K562 (cell line): ENCODE measurements around the gene ARNT2. TPM values are rescaled to one million over a fixed set of nuclear protein-coding genes. Genes with fewer than 3 reads are reported as not detected.

ENCODE experiments used
- ATAC-seq: fragments of 200-7000 bp; cut with Tn5 transposase; 3 replicates; pipeline ENCODE4 v1.9.1; 2020; ENCODE audit warnings: moderate library complexity
- BruUV-seq: library from RNA; stranded (reverse); fragments of 400-500 nt; replicated peaks from 2 replicates; lab custom pipeline; 2021; lab: Mats Ljungman, UMichigan
- CTCF ChIA-PET: fragments of 300-600 bp; formaldehyde crosslinking; extraction: SDS; loops from one replicate; lab custom pipeline; 2021; ENCODE audit warnings: low intra/inter-chr PET ratio; lab: Yijun Ruan, JAX
- POLR2A ChIA-PET: fragments of 300-600, 350-650 bp; sonication (Branson Sonifier 250); formaldehyde crosslinking; extraction: SDS; loops from one replicate; lab custom pipeline; 2021; ENCODE audit warnings: antibody characterized with exemption, inconsistent platforms; lab: Yijun Ruan, JAX
- DNase-seq, 4 experiments: peaks; one replicate each; pipeline versions ENCODE4 v3.0.0 to v3.0.0-alpha.2; 2011 to 2018; ENCODE audit warnings: low spot score in 3 of 4, mixed read lengths in 3 of 4; ENCODE audit errors: extremely low read depth in 1 of 4
- FAIRE-seq: peaks from 2 replicates; lab custom pipeline; 2011; peaks lifted over from hg19 to GRCh38; lab: Jason Lieb, UNC
- H2AFZ ChIP-seq: 2 replicates; pipeline ENCODE4 v1.6.0; 2011; ENCODE audit warnings: low read depth, low read length, control low read depth, inconsistent platforms
- H3K27ac ChIP-seq: fragments of 200-600 bp; 3 replicates; pipeline ENCODE4 v1.8.0; 2011; ENCODE audit warnings: low read depth, mild to moderate bottlenecking, control low read depth, inconsistent platforms, low read length, moderate library complexity, mixed read lengths; ENCODE audit errors: extremely low read depth
- H3K27me3 ChIP-seq, 2 experiments: fragments of 300-600 bp in 1 of 2; 2 replicates in 1 of 2; 3 replicates in 1 of 2; pipeline versions ENCODE4 v1.6.0 to v1.8.0; 2011; ENCODE audit warnings: inconsistent platforms in 2 of 2, low read length in 2 of 2, mild to moderate bottlenecking in 1 of 2, mixed read lengths in 1 of 2, moderate library complexity in 1 of 2; ENCODE audit not compliant: control insufficient read depth in 2 of 2, insufficient read depth in 2 of 2
- H3K36me3 ChIP-seq: fragments of 300-600 bp; 3 replicates; pipeline ENCODE4 v1.8.0; 2011; ENCODE audit warnings: mild to moderate bottlenecking, low read length, inconsistent platforms; ENCODE audit not compliant: control insufficient read depth, insufficient read depth
- H3K4me1 ChIP-seq, 2 experiments: fragments of 200-600 bp in 1 of 2; replicated peaks in 1 of 2; 2 replicates in 1 of 2; 3 replicates in 1 of 2; pipeline versions ENCODE4 v1.5.1 to v1.8.0; 2011; ENCODE audit warnings: inconsistent platforms in 2 of 2, low read length in 2 of 2, mild to moderate bottlenecking in 1 of 2, mixed read lengths in 1 of 2, moderate library complexity in 1 of 2; ENCODE audit not compliant: control insufficient read depth in 2 of 2, insufficient read depth in 2 of 2
- H3K4me2 ChIP-seq: 2 replicates; pipeline ENCODE4 v1.6.1; 2011; ENCODE audit warnings: low read length, control low read depth, inconsistent platforms, mixed read lengths; ENCODE audit not compliant: insufficient read depth
- H3K4me3 ChIP-seq: fragments of 200-600 bp; sonication (generic), shearing (Covaris generic); 2 replicates; pipeline ENCODE4 v1.5.1; 2016; ENCODE audit warnings: control low read depth, inconsistent platforms
- H3K79me2 ChIP-seq: fragments of 200-600 bp; 3 replicates; pipeline ENCODE4 v1.8.0; 2011; ENCODE audit warnings: low read length, inconsistent platforms; ENCODE audit not compliant: control insufficient read depth, insufficient read depth
- H3K9ac ChIP-seq, 2 experiments: 2 replicates each; pipeline versions ENCODE4 v1.6.0 to v1.6.1; 2011; ENCODE audit warnings: low read depth in 2 of 2, low read length in 2 of 2, control low read depth in 1 of 2, inconsistent platforms in 1 of 2, mild to moderate bottlenecking in 1 of 2, mixed read lengths in 1 of 2; ENCODE audit not compliant: insufficient read depth in 1 of 2
- H3K9me1 ChIP-seq: one replicate; pipeline ENCODE4 v1.6.0; 2011; ENCODE audit warnings: inconsistent platforms, mild to moderate bottlenecking, low read length, moderate library complexity; ENCODE audit not compliant: control insufficient read depth, insufficient read depth
- H3K9me3 ChIP-seq: replicated peaks from 2 replicates; pipeline ENCODE4 v1.5.1; 2011; ENCODE audit warnings: low read depth, low read length, inconsistent platforms; ENCODE audit not compliant: control insufficient read depth, insufficient read depth
- H4K20me1 ChIP-seq: replicated peaks from 2 replicates; pipeline ENCODE4 v1.6.1; 2011; ENCODE audit warnings: low read length, inconsistent platforms, mixed read lengths; ENCODE audit not compliant: control insufficient read depth, insufficient read depth
- CXXC5 ChIP-seq: fragments of 250-450 bp; sonication (Bioruptor Pico); IDR thresholded peaks from 2 replicates; pipeline ENCODE4 v1.8.0; 2022; ENCODE audit warnings: inconsistent platforms, mild to moderate bottlenecking, moderate library complexity
- FOXJ3 ChIP-seq: sonication (generic); formaldehyde crosslinking; IDR thresholded peaks from 2 replicates; pipeline ENCODE4 v1.4.0; 2020; ENCODE audit warnings: mild to moderate bottlenecking, missing genetic modification reagents
- IFI16 ChIP-seq: fragments of 250-450 bp; sonication (Bioruptor Pico); IDR thresholded peaks from 2 replicates; pipeline ENCODE4 v2.1.2; 2022; ENCODE audit warnings: mild to moderate bottlenecking, inconsistent platforms
- MEF2D ChIP-seq: conservative IDR thresholded peaks from 2 replicates; pipeline ENCODE4 v1.6.1; 2016; ENCODE audit warnings: low read depth, missing genetic modification characterization, missing compliant biosample characterization
- PCBP2 ChIP-seq: fragments of 200-400 bp; formaldehyde crosslinking; IDR thresholded peaks from 2 replicates; pipeline ENCODE4 v1.6.1; 2018; ENCODE audit warnings: low read length, low read depth, mild to moderate bottlenecking, moderate library complexity; ENCODE audit not compliant: poor library complexity, severe bottlenecking
- SMAD2 ChIP-seq: fragments of 150-350 bp; IDR thresholded peaks from 2 replicates; pipeline ENCODE4 v1.6.1; 2014; ENCODE audit warnings: low read depth, mild to moderate bottlenecking, low read length
- TAL1 ChIP-seq: fragments of 450-650 bp; IDR thresholded peaks from 2 replicates; pipeline ENCODE4 v1.6.1; 2016; ENCODE audit warnings: mild to moderate bottlenecking
- VEZF1 ChIP-seq: fragments of 200-800 bp; sonication (Bioruptor generic); IDR thresholded peaks from 2 replicates; pipeline ENCODE4 v1.6.1; 2017; ENCODE audit warnings: missing genetic modification characterization, missing compliant biosample characterization
- WGBS: fragments of 100-300 bp; shearing (Covaris generic); methylation state at CpG from one replicate; pipeline ENCODE4 v1.1.6; 2016; ENCODE audit warnings: low coverage, mixed read lengths; ENCODE audit not compliant: insufficient coverage; ENCODE audit errors: missing lambda C conversion rate; 5-methylcytosine and 5-hydroxymethylcytosine counted together
- in situ Hi-C: fragments of 300-500 bp; cut with MboI; formaldehyde crosslinking; loops from 4 replicates; pipeline ENCODE4 v1.15.0; 2018; ENCODE audit warnings: inconsistent platforms, mixed read lengths
- intact Hi-C: fragments of 100-400 bp; cut with micrococcal nuclease; formaldehyde crosslinking; loops from 2 replicates; pipeline ENCODE4 v1.14.2; 2022
- polyA plus RNA-seq, 8 experiments: library from polyadenylated mRNA; depleted of rRNA in 4 of 8; stranded (reverse) in 5 of 8; unstranded in 3 of 8; fragments of >200 nt; fragmentation: Nextera tagmentation in 2 of 8; fragmentation: Illumina TruSeq in 1 of 8; extraction: Ambion mirVana in 2 of 8; extraction: Trizol in 1 of 8; gene quantifications; 2 replicates each; pipeline versions ENCODE4 v1.2.1 to v1.2.3, GENCODE V29; 2011 to 2014; ENCODE audit warnings: inconsistent platforms in 1 of 8, missing spikeins in 1 of 8
- total RNA-seq, 7 experiments: library from RNA; depleted of rRNA in 6 of 7; stranded (reverse); fragments of >200 nt in 6 of 7; fragmentation: Illumina TruSeq in 2 of 7; extraction: Trizol in 2 of 7; gene quantifications; 2 replicates each; pipeline versions ENCODE4 v1.2.1 to v1.2.3, GENCODE V29; 2011 to 2021; ENCODE audit warnings: low replicate concordance in 1 of 7
- TF ChIP-seq, protein P1 (sequence below): fragments of 250-450 bp; sonication (Bioruptor Pico); IDR thresholded peaks from 2 replicates; pipeline ENCODE4 v1.9.0; 2021; ENCODE audit warnings: mild to moderate bottlenecking, inconsistent platforms
- TF ChIP-seq, protein P2 (sequence below): fragments of 450-650 bp; IDR thresholded peaks from 2 replicates; pipeline ENCODE4 v1.6.1; 2016; ENCODE audit warnings: low read depth

ARNT2 gene
- total and polyA plus RNA-seq, 9 of the 15 experiments (the other 6 are each of a cell fraction or from before 2014, with no cell fraction given) = 0.01 TPM; not detected in 8

GRCh38 chr15:80485370-80486164, 81.4 kb downstream of the ARNT2 start:
- POLR2A ChIA-PET = no interaction called here
- Histone ChIP-seq H3K27ac (no peak overlapping the region), H2AFZ (no peak overlapping the region), H3K9me3 (no peaks in the 10 kb centered on the region), H3K79me2 (no peaks in the 10 kb centered on the region), H3K36me3 (no peaks in the 10 kb centered on the region), H3K4me2 (no peak overlapping the region), H3K4me3 (no peak overlapping the region), H3K27me3 (peaks cover 0 to 8% of the 10 kb centered on the region in 2 experiments; a peak in 3 of 5 replicates), H3K4me1 (no peaks in the 10 kb centered on the region), H3K9ac (no peak overlapping the region), H4K20me1 (no peaks in the 10 kb centered on the region), H3K9me1 (no peaks in the 10 kb centered on the region)
- DNase-seq (no peak), FAIRE-seq (no peak), ATAC-seq (no peak)
- in situ Hi-C loops (no loop called here), intact Hi-C loops (no loop called here)
- CTCF ChIA-PET = no interaction called here
- 1% methylated on average over 5 of the region's 5 CpGs for WGBS
- BruUV-seq = no TSS peak
- TF ChIP-seq PCBP2 (no peak), MEF2D (tag) (no peak), VEZF1 (CRISPR knock-in tag) (no peak), IFI16 (no peak), FOXJ3 (no peak), CXXC5 (CRISPR knock-in tag) (no peak), SMAD2 (no peak), TAL1 (no peak)
- TF ChIP-seq, protein P1, sequence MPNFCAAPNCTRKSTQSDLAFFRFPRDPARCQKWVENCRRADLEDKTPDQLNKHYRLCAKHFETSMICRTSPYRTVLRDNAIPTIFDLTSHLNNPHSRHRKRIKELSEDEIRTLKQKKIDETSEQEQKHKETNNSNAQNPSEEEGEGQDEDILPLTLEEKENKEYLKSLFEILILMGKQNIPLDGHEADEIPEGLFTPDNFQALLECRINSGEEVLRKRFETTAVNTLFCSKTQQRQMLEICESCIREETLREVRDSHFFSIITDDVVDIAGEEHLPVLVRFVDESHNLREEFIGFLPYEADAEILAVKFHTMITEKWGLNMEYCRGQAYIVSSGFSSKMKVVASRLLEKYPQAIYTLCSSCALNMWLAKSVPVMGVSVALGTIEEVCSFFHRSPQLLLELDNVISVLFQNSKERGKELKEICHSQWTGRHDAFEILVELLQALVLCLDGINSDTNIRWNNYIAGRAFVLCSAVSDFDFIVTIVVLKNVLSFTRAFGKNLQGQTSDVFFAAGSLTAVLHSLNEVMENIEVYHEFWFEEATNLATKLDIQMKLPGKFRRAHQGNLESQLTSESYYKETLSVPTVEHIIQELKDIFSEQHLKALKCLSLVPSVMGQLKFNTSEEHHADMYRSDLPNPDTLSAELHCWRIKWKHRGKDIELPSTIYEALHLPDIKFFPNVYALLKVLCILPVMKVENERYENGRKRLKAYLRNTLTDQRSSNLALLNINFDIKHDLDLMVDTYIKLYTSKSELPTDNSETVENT (CRISPR knock-in tag) = no peak
- TF ChIP-seq, protein P2, sequence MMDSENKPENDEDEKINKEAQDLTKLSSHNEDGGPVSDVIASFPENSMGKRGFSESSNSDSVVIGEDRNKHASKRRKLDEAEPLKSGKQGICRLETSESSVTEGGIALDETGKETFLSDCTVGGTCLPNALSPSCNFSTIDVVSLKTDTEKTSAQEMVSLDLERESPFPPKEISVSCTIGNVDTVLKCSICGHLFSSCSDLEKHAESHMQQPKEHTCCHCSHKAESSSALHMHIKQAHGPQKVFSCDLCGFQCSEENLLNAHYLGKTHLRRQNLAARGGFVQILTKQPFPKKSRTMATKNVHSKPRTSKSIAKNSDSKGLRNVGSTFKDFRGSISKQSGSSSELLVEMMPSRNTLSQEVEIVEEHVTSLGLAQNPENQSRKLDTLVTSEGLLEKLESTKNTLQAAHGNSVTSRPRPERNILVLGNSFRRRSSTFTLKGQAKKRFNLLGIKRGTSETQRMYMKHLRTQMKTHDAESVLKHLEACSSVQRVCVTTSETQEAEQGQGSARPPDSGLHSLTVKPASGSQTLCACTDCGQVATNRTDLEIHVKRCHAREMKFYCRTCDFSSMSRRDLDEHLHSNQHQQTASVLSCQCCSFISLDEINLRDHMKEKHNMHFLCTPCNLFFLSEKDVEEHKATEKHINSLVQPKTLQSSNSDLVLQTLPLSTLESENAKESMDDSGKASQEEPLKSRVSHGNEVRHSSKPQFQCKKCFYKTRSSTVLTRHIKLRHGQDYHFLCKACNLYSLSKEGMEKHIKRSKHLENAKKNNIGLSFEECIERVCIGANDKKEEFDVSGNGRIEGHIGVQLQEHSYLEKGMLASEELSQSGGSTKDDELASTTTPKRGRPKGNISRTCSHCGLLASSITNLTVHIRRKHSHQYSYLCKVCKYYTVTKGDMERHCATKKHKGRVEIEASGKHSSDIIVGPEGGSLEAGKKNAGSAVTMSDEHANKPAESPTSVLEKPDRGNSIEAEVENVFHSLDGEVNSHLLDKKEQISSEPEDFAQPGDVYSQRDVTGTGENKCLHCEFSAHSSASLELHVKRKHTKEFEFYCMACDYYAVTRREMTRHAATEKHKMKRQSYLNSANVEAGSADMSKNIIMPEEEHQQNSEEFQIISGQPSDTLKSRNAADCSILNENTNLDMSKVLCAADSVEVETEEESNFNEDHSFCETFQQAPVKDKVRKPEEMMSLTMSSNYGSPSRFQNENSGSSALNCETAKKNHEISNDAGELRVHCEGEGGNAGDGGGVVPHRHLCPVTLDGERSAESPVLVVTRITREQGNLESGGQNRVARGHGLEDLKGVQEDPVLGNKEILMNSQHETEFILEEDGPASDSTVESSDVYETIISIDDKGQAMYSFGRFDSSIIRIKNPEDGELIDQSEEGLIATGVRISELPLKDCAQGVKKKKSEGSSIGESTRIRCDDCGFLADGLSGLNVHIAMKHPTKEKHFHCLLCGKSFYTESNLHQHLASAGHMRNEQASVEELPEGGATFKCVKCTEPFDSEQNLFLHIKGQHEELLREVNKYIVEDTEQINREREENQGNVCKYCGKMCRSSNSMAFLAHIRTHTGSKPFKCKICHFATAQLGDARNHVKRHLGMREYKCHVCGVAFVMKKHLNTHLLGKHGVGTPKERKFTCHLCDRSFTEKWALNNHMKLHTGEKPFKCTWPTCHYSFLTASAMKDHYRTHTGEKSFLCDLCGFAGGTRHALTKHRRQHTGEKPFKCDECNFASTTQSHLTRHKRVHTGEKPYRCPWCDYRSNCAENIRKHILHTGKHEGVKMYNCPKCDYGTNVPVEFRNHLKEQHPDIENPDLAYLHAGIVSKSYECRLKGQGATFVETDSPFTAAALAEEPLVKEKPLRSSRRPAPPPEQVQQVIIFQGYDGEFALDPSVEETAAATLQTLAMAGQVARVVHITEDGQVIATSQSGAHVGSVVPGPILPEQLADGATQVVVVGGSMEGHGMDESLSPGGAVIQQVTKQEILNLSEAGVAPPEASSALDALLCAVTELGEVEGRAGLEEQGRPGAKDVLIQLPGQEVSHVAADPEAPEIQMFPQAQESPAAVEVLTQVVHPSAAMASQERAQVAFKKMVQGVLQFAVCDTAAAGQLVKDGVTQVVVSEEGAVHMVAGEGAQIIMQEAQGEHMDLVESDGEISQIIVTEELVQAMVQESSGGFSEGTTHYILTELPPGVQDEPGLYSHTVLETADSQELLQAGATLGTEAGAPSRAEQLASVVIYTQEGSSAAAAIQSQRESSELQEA = no peak
